SIG-M5 treated with dmso at 0.1 percent for 504 hours (cell line): Measurements from ENCODE around the gene DYNC2I2.
"Not testable (repeated sequence)": the region's sequence is repeated elsewhere in the genome, so short reads cannot be mapped to it uniquely, and the experiment has no call there.

ENCODE experiments used
- DNase-seq: peaks from one replicate; lab custom pipeline; 2025; ENCODE audit not compliant: unreplicated experiment; lab: John Stamatoyannopoulos, UW

Gene DYNC2I2

DNA sequence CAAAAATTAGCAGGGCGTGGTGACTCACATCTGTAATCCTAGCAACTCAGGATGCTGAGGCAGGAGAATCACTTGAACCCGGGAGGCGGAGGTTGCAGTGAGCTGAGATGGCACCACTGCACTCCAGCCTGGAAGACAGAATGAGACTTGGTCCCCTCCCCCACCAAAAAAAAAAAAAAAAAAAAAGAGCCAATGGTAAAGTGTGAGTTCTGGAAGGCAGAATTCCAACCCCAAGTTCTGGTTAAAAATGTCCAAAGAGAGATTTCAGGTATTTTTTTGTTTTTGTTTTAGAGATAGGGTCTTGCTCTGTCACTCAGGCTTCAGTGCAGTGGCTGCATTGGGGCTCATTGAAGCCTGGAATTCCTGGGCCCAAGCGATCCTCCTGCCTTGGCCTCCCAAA is 30.8 kb upstream of the DYNC2I2 start:
- no peak for DNase-seq

DNA sequence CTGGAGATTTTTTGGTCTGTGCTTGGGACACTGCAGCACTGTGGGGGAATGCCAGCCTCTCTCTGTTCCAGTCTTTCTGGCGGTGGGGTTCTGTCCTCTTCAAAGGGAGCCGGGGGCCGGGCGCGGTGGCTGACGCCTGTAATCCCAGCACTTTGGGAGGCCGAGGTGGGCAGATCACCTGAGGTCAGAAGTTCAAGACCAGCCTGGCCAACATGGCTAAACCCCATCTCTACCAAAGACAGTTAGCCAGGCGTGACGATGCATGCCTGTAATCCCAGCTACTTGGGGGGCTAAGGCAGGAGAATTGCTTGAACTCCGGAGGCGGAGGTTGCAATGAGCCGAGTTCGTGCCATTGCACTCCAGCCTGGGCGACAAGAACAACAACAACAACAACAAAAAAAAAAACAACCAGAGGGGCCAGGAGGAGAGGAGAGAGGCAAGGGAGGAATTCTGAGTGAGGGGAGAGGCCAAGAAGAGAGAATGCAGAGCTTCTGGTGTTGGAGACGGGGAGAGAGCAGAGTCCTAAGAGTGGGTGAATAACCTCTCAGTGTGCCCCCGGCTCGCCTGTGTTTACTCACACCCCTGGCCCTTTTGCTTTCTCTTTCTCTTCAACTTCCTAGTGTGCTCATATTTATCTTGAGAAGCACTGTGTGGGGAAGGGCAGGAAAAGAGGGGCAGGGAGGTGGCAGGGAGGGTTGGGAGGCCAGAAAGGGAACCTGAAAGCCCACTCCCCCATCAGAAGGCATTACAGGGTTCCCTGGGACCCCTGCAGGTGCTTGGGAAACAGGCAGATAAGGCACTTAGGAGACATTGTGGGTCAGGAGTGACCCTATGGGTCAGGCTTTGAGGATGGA is 29.2 kb upstream of the DYNC2I2 start:
- DNase-seq, result peak; percentile 45

DNA sequence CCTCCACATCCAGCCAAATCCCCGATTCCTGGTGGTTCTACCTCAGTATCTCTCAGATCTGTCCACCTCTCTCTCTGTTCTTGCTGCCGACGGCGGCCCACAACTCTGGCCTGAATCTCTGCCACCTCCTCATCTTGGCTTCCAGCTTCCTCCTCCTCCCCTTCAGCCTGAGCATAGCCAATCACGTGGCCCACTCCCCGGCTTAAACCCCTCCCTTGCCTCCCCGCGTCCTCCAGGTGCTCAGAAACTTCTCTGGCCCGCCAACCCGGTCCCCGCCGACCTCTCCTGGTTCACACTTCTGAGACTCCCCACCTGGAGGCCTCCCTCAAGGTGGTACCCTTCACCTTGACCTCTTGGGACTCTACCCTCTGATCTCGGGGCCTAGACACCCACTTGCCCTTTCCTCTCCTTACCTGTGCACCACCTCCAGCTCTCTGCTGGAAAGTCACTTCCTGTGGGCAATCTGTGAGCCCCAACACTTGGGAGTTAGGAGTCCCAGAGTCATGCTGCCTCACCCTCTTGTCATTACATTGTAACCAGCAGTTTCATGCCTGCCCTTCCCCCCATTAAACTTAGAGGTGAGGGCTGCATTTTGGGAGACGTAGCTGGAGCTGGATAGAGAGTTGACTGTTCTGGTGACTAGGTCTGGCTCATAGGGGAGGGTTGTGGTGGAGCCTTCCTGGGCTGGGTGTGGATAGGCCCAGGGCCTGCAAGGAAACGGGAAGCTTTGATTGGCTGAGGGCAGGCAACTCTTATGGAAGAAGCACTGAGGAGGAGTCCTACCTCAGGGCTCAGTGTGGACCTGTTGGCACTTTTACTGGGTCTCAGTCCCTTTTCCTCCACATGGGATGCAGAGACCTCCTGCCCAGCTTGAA is 27.9 kb upstream of the DYNC2I2 start:
- peak; percentile 82 for DNase-seq

DNA sequence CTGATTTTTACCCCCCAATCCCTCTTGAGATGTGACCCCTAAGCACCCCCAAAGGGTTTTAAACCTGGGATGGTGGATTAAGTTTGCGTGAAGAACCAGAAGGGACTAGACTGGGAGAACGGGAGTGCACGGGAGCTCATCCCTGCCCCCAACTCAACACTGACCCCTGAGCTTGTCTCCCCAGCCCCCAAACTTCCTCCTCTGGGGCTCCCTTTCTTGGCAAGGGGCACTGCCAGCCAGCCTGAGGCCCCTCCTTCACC is 27.3 kb upstream of the DYNC2I2 start:
- DNase-seq, result no peak

DNA sequence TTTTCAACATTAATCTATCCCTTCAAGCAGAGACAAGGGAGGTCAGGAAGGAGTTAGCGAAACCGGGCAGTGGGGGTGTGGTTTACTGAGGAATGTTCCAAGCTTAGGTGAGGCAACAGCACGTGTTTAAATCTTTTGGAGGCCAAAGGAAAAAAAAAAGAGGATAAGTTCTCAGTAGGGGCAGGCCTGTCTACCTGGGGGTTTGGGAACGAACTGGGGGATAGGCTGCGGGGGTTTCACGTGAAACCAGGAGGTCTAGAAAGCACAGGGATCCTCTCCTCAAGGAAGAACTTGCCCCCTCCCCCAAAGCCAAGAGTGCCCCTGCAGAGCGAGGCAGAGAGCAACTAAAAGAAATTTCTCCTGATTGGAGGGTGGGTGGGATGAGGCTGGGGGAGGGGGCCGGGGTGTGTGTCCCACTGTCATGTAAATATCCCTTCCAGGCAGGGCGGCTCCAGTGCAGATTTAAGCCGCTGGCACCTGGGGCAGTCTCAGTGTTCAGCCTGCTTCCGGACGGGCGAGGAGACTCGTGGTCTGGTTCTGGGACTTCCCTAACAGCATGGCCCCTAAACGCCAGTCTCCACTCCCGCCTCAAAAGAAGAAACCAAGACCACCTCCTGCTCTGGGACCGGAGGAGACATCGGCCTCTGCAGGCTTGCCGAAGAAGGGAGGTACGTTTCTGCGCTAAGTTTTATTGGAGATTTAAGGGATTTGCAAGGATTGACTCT is 26.9 kb upstream of the DYNC2I2 start:
- DNase-seq, result peak; percentile 46

DNA sequence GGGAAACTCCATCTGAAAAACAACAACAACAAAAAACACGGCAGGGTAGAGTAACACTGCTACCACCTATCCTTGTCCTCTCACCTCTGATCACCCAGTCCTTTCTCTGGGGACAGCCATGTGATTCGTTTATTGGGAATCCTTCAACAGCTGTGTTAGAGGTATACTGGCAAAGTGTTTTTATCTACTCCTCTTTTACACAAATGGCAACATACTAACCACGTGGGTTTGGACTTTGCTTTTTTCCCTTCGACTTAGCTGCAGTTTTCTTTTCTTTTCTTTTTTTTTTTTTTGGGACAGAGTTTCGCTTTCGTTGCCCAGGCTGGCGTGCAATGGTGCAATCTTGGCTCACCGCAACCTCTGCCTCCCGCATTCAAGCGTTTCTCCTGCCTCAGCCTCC is 21.1 kb upstream of the DYNC2I2 start:
- no peak for DNase-seq

DNA sequence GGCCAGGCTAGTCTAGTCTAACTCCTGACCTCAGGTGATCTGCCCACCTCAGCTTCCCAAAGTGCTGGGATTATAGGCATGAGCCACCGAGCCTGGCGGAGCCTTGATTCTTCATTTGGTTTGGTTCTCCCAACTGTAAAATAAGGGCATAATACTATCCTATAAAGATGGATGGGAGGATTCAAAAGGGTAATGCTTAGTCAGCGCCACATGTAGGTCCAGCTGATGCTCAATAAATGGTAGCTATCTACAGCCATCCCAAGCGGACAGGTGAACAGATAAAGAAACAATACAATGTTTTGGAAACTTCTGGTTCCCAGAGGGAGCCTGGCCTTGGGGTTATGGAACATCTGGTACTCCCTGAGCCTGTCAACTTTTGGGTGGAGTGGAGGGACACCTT is 18.7 kb upstream of the DYNC2I2 start:
- DNase-seq, result no peak

DNA sequence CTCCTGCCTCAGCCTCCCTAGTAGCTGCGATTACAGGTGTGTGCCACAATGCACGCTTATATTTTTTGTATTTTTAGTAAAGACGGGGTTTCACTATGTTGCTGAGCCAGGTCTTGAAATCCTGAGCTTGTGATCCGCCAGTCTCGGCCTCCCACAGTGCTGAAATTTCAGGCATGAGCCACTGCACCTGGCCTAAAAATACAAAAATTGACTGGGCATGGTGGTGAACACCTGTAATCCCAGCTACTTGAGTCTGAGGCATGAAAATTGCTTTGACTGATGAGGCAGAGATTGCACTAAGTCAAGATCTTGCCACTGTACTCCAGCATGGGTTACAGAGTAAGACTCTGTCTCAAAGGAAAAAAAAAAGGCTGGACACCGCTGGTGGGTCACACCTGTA is 13.1 kb upstream of the DYNC2I2 start:
- DNase-seq, result no peak

DNA sequence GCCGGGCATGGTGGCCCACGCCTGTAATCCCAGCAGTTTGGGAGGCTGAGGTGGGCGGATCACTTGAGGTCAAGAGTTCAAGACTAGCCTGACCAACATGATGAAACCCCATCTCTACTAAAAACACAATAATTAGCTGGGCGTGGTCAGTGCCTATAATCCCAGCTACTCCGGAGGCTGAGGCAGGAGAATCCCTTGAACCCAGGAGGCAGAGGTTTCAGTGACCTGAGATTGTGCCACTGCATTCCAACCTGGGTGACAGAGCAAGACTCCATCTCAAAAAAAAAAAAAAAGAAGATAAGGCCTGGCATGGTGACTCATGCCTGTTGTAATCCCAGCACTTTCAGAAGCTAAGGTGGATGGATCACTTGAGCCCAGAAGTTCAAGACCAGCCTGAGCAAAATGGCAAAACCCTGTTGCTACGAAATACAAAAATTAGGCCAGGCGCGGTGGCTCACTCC is 9.9 kb upstream of the DYNC2I2 start:
- not testable (repeated sequence) for DNase-seq

DNA sequence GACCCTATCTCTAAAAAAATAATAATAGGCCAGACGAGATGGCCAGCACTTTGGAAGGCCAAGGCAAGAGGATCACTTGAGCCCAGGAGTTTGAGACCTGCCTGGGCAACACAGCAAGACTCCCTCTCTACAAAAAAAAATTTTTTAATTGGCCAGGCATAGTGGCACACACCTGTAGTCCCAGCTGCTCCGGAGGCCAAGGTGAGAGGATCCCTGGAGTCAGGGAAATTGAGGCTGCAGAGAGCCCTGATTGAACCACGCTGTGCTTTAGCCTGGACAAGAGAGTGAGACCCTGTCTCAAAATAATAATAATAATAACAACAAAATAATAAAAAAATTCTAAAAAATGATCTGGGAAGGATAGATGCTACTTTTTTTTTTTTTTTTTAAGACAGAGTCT is 1.1 kb upstream of the DYNC2I2 start:
- no peak for DNase-seq

DNA sequence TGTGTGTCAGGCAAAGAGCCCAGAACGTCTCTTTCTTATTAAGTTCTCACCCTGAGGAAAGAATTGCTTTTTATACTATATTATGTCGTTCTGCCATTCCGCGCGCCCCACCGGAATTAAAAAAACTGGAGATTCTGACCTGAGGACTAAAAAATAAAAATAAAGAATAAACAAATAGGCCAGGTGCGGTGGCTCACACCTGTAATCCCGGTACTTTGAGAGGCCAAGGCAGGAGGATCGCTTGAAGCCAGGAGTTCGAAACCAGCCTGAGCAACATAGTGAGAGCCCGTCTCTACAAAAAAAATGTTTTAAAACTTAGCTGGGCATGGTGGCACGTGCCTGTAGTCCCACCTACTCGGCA is 677 bp upstream of the DYNC2I2 start:
- DNase-seq, result no peak

DNA sequence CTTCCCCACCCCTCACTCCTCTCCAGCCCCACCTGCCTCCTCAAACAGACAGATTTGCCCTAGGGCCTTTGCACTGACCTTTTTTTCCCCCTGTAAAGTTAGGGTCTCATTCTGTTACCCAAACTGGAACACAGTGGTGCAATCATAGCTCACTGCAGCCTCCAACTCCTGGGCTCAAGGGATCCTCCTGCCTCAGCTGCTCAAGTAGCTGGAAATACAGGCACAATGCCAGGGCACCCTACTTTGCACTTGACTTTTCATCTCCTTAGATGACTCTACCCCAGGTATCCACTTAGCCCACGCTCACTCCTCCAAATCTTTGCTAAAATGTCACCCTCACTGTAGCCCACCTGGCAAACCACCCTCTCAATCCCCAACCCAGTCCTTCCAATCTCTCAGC is 2.2 kb downstream of the DYNC2I2 start:
- DNase-seq, result no peak

DNA sequence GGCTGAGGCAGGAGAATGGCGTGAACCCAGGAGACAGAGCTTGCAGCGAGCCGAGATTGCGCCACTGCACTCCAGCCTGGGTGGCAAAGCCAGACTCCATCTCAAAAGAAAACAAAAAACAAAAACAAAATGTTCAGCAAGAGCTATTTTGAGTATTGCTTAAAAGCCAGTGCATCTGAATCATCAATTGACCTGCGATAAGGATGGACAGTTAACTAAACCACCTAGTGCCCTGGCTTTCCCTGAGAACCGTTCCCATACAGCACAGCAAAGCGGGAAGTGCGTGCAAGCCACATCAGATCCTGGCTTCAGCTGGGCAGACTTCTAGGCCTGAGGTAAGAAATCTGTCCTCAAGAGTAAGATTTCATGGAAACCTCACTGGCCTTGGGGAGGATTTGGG is 2.7 kb downstream of the DYNC2I2 start:
- no peak for DNase-seq

DNA sequence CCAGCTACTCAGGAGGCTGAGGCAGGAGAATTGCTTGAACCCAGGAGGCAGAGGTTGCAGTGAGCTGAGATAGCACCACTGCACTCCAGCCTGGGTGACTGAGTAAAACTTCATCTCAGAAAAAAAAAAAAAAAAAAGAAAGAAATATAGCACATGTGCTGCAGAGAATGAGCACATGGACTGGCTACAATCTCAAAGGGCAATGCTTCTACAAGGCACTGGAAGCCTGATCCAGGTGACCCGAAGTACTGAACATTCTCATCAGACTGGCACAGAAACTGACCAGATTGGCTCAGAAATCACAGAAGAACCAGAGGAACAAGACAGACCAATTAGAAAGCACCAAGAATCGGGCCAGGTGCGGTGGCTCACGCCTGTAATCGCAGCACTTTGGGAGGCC is 4.8 kb downstream of the DYNC2I2 start:
- no peak for DNase-seq

DNA sequence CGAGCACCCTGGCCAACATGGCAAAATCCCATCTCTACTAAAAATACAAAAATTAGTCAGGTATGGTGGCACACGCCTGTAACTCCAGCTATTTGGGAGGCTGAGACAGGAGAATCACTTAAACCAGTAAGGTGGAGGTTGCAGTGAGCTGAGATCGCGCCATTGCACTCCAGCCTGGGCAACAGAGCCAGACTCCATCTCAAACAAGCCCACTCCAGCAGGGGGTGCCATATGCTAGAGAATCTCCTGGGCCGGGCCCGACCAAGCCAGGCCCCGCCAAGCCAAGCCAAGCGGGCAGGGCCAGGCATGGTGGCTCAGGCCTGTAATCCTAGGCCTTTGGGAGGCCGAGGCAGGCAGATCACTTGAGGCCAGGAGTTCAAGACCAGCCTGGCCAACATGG is 8.4 kb downstream of the DYNC2I2 start:
- not testable (repeated sequence) for DNase-seq

DNA sequence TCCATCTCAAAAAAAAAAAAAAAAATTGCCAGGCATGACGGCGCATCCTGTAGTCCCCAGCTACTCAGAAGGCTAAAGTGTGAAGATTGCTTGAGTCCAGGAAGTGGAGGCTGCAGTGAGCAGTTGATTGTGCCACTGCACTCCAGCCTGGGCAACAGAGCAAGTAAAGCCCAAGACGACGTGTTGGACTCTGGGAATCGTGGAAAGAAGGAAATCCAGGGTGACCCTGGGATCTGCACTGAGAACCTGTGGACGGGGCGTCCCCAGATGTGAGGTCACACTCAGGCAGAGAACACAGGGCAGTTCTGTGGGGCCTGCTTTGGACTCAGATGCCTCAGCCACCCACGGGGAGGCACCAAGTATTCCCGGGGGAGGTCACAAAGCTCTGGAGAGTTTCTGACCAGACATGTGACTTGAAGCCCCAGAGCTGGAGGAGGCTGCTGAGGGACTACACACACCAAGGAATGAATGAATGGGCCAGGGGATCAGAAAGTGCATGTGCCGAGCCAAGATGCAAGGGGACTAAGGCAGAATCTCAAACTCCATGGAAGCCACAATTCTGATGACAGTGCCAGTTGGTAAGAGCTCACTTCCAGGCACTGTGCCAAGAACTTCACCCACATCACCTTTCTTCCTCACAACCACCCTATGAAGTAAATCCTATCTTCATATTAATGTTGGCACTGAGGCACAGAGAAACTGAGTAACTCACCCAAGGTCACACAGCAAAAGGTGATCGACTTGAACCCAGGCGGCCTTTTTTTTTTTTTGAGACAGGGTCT is 12.9 kb downstream of the DYNC2I2 start:
- no peak for DNase-seq

DNA sequence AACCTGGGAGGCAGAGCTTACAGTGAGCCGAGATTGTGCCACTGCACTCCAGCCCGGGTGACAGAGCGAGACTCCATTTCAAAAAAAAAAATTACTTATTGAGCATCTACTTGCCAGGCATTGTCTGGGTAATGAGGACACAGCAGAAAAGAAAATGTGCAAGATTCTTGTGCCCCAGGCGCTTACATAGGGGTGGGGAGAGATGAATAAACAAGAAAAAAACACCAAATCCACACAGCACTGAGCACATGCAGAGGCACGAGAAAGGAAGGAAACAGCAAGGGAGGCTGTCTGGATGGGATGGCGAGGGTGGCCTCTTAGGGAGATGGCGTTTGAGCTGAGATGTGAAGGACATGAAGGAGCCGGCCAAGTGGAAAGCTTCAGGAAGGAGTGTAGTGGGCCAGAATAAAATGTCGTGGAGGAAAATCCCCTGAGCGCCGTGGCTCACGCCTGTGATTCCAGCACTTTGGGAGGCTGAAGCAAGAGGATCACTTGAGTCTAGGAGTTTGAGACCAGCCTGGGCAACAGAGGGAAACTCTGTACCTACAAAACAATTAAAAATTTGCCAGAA is 13.9 kb downstream of the DYNC2I2 start:
- DNase-seq, result no peak

DNA sequence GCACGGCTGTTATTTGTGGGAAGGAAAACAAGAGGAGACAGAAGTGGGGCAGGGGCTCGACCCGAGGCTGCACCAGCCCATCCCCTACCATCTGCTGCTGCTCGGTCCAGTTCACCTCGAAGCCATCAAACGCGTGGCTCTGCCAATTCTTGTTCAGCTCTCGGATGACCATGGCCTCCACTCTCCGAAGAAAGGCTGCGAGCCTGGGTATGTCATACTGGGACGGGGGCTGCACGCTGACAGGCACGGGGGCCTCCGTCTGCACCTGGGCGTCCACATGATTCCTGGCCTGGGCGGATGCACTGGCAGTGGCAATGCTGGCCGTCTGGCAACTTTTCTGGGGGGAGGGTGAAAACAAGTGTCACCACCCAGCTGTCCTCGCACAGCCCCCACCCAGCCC is 16.0 kb downstream of the DYNC2I2 start:
- DNase-seq, result no peak

DNA sequence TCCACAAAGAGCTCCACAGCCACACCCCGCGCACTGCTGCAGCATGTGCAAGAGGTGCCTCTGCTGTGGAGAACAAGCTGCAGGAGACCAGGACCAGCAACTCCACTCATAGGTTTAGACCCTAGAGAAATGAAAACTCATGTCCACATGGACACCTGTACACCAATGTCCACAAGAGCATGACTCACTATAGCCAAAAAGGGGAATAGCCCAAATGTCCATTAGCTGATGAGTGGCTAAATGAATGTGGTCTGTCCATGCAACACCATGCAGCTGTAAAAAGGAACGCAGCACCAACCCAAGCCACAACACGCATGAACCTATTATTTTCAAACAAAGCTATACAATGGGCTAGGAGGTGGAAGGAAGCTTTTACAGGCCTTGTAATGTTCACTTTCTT is 18.1 kb downstream of the DYNC2I2 start:
- no peak for DNase-seq

DNA sequence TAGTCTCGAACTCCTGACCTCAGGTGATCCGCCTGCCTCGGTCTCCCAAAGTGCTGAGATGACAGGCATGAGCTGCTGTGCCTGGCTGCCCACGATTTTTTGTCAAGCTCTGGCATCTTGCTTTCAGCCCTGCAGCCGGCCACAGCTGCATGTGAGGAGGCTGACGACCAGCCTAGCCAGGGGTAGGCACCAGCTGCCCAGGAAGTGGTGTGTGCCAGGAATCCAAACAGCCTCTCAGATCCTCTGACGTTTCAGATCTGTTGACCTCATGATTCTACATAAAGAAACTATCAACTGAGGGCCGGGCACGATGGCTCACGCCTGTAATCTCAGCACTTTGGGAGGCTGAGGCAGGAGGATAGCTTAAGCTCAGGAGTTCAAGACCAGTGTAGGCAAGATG is 19.0 kb downstream of the DYNC2I2 start:
- no peak for DNase-seq
